Activated T-cell treated with anti-CD3 and anti-CD28 coated beads, Interleukin-2, amount 50 U/mL, for 24 hours (primary cell): ENCODE results near the gene SORT1.
A peak's percentile ranks its signal among the peaks of the same experiment; 100 is the strongest.
"Not testable (repeated sequence)": the region's sequence is repeated elsewhere in the genome, so short reads cannot be mapped to it uniquely, and the experiment has no call there.

Experiments
- DNase-seq: peaks from one replicate; pipeline ENCODE4 v3.0.0-alpha.2; 2020
- H3K27ac Mint-ChIP-seq: 2 replicates; pipeline ENCODE4 v1.8.0; 2020; ENCODE audit warnings: mild to moderate bottlenecking, mixed read lengths
- H3K27me3 Mint-ChIP-seq: 2 replicates; pipeline ENCODE4 v1.8.0; 2020; ENCODE audit warnings: mixed read lengths
- H3K36me3 Mint-ChIP-seq: 2 replicates; pipeline ENCODE4 v1.8.0; 2020; ENCODE audit warnings: low read depth, mixed read lengths
- H3K4me1 Mint-ChIP-seq: 2 replicates; pipeline ENCODE4 v1.8.0; 2020; ENCODE audit warnings: low read depth, mixed read lengths
- H3K4me3 Mint-ChIP-seq: 2 replicates; pipeline ENCODE4 v1.8.0; 2020; ENCODE audit warnings: mild to moderate bottlenecking, moderate library complexity, mixed read lengths
- H3K9me3 Mint-ChIP-seq: 2 replicates; pipeline ENCODE4 v1.8.0; 2020; ENCODE audit warnings: mixed read lengths

The SORT1 gene

DNA sequence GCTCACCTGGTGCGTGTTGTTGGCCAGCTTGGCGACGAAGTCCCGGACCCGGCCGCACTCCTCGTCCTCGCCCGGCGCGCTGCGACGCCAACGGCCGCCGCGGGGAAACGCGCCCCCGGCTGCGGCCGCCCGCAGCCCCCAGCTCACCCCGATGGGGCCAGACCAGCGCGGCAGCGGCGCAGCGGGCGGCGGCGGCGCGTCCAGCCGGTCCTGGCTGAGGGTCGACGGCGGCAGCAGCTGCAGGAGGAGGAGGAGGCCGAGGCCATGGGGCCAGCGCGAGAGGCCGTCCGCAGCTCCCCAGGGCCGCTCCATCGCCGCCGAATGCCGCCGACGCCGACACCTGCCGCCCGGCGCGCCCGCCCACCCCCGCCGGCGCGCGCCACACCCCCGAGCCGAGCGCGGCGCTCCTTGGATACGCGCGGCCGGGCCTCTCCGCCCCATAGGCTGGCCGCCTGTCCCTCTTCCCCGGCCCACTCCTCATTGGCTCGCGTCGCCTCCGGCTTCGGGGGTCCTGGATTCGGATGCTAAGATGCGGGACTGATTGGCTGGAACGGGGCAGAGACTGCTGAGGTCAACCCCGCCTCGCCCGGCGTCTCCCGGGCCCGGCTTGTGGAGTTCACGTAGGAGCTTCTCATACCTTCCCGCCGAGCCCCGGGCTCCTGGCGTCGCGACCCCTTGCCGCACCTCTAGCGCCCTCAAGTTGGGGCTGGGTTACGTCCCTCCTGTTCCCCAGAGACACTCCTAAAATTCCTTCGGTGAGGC lies at the start of gene SORT1:
Gene SORT1 (minus strand): TSS at position 338 of the 762 bp plus-strand sequence. CDS start 26 bp downstream, at position 312.
- peaks cover 22% of the 10 kb centered on the region for H3K36me3 Mint-ChIP-seq
- H3K4me1 Mint-ChIP-seq = peaks cover 17% of the 10 kb centered on the region
- peak; percentile 78 for DNase-seq
- H3K4me3 Mint-ChIP-seq = peak within 1 kb of the TSS; percentile 75
- no peaks in the 10 kb centered on the region for H3K9me3 Mint-ChIP-seq
- peaks cover 49% of the 10 kb centered on the region for H3K27me3 Mint-ChIP-seq
- no peak within 1 kb of the TSS for H3K27ac Mint-ChIP-seq

GRCh38 chr1:109445949-109446695 lies 48.4 kb upstream of the SORT1 start:
- not testable (repeated sequence) for DNase-seq, H3K36me3 Mint-ChIP-seq, H3K4me3 Mint-ChIP-seq, H3K27ac Mint-ChIP-seq, H3K4me1 Mint-ChIP-seq, H3K9me3 Mint-ChIP-seq
- H3K27me3 Mint-ChIP-seq = peaks cover 32% of the 10 kb centered on the region

DNA sequence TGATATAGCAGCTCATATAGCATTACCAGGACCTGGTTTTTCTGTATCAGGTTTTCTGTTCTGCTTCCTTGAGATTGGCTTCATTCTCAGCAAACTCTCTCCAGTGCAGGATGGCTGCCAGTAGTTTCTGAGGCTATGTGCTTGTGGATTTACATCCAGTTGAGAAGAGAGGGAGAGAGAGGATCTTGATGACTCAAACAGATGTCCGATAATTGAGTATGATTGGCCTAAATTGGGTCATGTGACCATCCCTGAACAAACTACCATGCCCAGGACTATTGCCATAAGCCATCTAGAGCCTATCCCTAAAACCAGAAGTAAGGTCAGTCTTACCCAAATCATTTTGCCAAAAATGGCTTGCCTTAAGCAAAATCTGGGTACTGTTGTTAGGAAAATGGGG lies 46.6 kb upstream of the SORT1 start:
- Mint-ChIP-seq H3K4me1 (no peaks in the 10 kb centered on the region), H3K27me3 (peaks cover 19% of the 10 kb centered on the region), H3K27ac (no peak overlapping the region), H3K9me3 (no peaks in the 10 kb centered on the region), H3K36me3 (no peaks in the 10 kb centered on the region), H3K4me3 (no peak overlapping the region)
- DNase-seq = no peak

- Mint-ChIP-seq H3K9me3 (no peaks in the 10 kb centered on the region), H3K4me3 (no peak overlapping the region), H3K36me3 (no peaks in the 10 kb centered on the region), H3K27ac (no peak overlapping the region), H3K27me3 (peaks cover 19% of the 10 kb centered on the region), H3K4me1 (no peaks in the 10 kb centered on the region)
- no peak for DNase-seq
Measured at GRCh38 chr1:109443476-109443875, 45.8 kb upstream of the SORT1 start.

- no peak for DNase-seq
- Mint-ChIP-seq H3K4me3 (no peak overlapping the region), H3K36me3 (no peaks in the 10 kb centered on the region), H3K27me3 (peaks cover 14% of the 10 kb centered on the region), H3K27ac (no peak overlapping the region), H3K4me1 (no peaks in the 10 kb centered on the region), H3K9me3 (no peaks in the 10 kb centered on the region)
Measured at GRCh38 chr1:109441069-109441468, 43.4 kb upstream of the SORT1 start.

GRCh38 chr1:109438798-109439297 lies 41.1 kb upstream of the SORT1 start:
- H3K27me3 Mint-ChIP-seq = peaks cover 9% of the 10 kb centered on the region
- no peak overlapping the region for H3K4me3 Mint-ChIP-seq
- no peaks in the 10 kb centered on the region for H3K36me3 Mint-ChIP-seq
- H3K4me1 Mint-ChIP-seq = no peaks in the 10 kb centered on the region
- no peak for DNase-seq
- no peaks in the 10 kb centered on the region for H3K9me3 Mint-ChIP-seq
- H3K27ac Mint-ChIP-seq = no peak overlapping the region

- Mint-ChIP-seq H3K27ac (no peak overlapping the region), H3K4me3 (no peak overlapping the region), H3K9me3 (no peaks in the 10 kb centered on the region), H3K36me3 (no peaks in the 10 kb centered on the region), H3K4me1 (no peaks in the 10 kb centered on the region), H3K27me3 (peaks cover 8% of the 10 kb centered on the region)
- no peak for DNase-seq
Measured at GRCh38 chr1:109434484-109434883, 36.8 kb upstream of the SORT1 start.

DNA sequence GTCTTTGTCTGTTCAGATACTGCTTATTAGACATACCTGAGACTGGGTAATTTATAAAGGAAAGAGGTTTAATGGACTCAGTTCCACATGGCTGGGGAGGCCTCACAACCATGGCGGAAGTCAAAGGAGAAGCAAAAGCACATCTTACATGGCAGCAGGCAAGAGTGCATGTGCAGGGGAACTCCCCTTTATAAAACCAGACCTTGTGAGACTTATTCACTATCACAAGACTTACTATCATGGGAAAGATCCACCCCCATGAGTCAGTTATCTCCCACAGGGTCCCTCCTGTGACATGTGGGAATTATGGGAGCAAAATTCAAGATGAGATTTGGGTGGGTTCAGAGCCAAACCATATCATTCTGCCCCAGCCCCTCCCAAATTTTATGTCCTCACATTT lies 35.6 kb upstream of the SORT1 start:
- no peak for DNase-seq
- no peaks in the 10 kb centered on the region for H3K9me3 Mint-ChIP-seq
- H3K36me3 Mint-ChIP-seq = no peaks in the 10 kb centered on the region
- H3K27me3 Mint-ChIP-seq = peaks cover 8% of the 10 kb centered on the region
- no peak overlapping the region for H3K27ac Mint-ChIP-seq
- H3K4me3 Mint-ChIP-seq = no peak overlapping the region
- H3K4me1 Mint-ChIP-seq = no peaks in the 10 kb centered on the region

DNA sequence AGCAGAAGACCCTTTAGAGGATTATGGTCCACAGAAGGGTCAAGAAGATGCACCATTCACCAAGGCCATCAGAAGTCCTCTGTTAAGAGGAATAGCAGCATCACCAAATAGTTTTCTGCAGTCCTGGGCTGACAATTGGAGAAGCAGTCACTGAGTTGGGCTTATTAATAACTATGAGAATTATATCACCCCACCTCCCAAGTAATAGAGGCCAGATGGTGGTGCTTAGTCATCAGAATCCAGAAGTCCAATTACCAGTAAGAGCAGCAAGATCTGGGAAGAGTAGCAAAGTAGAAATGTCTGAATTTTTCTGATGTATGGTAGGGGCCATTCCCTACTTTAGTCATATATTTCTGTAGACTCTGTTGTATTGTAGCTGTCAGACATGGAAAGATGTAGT lies 34.6 kb upstream of the SORT1 start:
- Mint-ChIP-seq H3K4me1 (peaks cover 4% of the 10 kb centered on the region), H3K9me3 (no peaks in the 10 kb centered on the region)
- DNase-seq = no peak

DNA sequence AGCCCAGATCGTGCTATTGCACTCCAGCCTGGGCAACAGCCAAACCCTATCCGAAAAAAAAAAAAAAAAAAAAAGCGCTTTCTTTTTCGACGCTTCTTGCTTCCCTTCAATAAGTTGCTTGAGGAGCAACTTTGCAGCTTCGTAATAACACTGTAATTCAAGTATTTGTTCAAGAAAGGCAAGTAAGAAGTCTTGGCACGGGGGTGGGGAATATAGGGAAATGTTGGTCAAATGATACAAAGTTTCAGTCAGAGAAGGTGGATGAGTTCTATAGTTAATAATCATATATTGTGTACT lies 29.4 kb upstream of the SORT1 start:
- DNase-seq = no peak
- Mint-ChIP-seq H3K4me3 (peak overlapping the region; percentile 94), H3K4me1 (peaks cover 34% of the 10 kb centered on the region), H3K27me3 (no peaks in the 10 kb centered on the region), H3K36me3 (peaks cover 42% of the 10 kb centered on the region), H3K9me3 (no peaks in the 10 kb centered on the region), H3K27ac (peak overlapping the region; percentile 98)

More for the DNA sequence above, 34.6 kb upstream of the SORT1 start:
- no peak overlapping the region for H3K27ac Mint-ChIP-seq
- peaks cover 8% of the 10 kb centered on the region for H3K27me3 Mint-ChIP-seq
- no peak overlapping the region for H3K4me3 Mint-ChIP-seq
- no peaks in the 10 kb centered on the region for H3K36me3 Mint-ChIP-seq

- peaks cover 47% of the 10 kb centered on the region for H3K36me3 Mint-ChIP-seq
- peak within 1 kb of the TSS; percentile 98 for H3K27ac Mint-ChIP-seq
- H3K4me1 Mint-ChIP-seq = peaks cover 38% of the 10 kb centered on the region
- DNase-seq = peak; percentile 91
- H3K4me3 Mint-ChIP-seq = peak within 1 kb of the TSS; percentile 94
- H3K9me3 Mint-ChIP-seq = no peaks in the 10 kb centered on the region
- H3K27me3 Mint-ChIP-seq = no peaks in the 10 kb centered on the region
Measured at GRCh38 chr1:109426281-109427170, 28.8 kb upstream of the SORT1 start, which contains the start of gene PSMA5. Gene PSMA5, minus strand, starts transcription at chr1:109426448. Its CDS starts 118 bp downstream, at chr1:109426330.

DNA sequence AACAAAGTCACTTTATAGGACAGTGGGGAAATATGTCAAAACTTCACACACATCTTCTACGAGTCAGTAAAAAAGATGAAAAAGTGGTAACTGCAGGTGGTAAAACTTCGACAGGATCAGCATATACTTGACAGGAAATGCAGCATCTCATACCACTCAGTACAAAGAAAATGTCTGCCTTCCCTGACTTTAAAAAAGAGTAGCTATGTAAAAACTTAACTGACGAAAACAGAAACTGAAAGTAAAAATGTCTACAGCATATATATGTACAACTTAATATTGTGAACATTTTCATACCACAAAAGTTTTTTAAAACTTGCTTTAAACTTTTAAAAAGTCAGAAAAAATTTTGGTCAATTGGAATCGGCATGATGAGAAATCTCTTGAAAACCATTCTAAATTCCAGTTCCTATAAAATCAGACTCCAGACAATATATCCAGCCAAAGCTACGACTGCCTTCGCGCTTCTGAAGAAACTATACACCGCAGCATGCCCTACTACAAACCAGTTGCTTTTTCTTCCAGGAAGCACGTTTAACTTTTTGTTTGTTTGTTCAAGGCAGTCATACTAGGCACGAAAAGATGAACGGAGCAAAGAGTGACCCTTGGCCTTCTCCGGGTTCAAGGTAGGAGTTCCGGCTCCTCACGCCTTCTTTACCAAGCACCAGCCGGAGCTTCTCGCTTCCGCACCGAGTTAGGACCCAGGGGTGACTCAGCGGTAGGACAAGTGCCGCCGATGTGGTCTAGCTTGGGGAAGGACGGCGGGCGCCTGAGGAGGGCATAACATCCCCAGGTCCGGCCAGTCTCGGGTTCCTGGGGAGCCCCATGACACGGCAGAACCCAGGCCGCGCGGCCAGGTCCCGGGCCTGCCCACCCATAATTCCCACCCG lies 27.9 kb upstream of the SORT1 start:
- Mint-ChIP-seq H3K27ac (peak overlapping the region; percentile 98), H3K9me3 (no peaks in the 10 kb centered on the region), H3K27me3 (no peaks in the 10 kb centered on the region), H3K4me3 (peak overlapping the region; percentile 94), H3K36me3 (peaks cover 56% of the 10 kb centered on the region), H3K4me1 (peaks cover 38% of the 10 kb centered on the region)
- no peak for DNase-seq

- Mint-ChIP-seq H3K4me3 (peak overlapping the region; percentile 94), H3K9me3 (no peaks in the 10 kb centered on the region), H3K4me1 (peaks cover 44% of the 10 kb centered on the region), H3K36me3 (peaks cover 76% of the 10 kb centered on the region), H3K27ac (peak overlapping the region; percentile 98), H3K27me3 (no peaks in the 10 kb centered on the region)
- DNase-seq = no peak
Measured at GRCh38 chr1:109423498-109423897, 25.8 kb upstream of the SORT1 start.
